Astrocyte of the cerebellum (primary cell): ENCODE data around the gene MSI2.

Experiments used
- DNase-seq: peaks from one replicate; pipeline ENCODE4 v3.0.0-alpha.2; 2011; ENCODE audit warnings: low read depth
- H3K4me3 ChIP-seq: 2 replicates; pipeline ENCODE4 v1.5.1; 2011; ENCODE audit warnings: mild to moderate bottlenecking, low read depth, low read length, moderate library complexity
- CTCF ChIP-seq: IDR thresholded peaks from 2 replicates; pipeline ENCODE4 v1.5.1; 2012; ENCODE audit warnings: low read length, low read depth, moderate library complexity, mild to moderate bottlenecking; ENCODE audit errors: missing control alignments
- in situ Hi-C: cut with HindIII; loops from 2 replicates; pipeline ENCODE4 v1.10.0; 2017; ENCODE audit warnings: low sequenced_read_pairs

MSI2 gene

GRCh38 chr17:57270801-57271245 lies 14.5 kb downstream of the MSI2 start:
- no peak overlapping the region for H3K4me3 ChIP-seq
- in situ Hi-C loops = no loop called here
- DNase-seq = no peak
- TF ChIP-seq CTCF = no peak

GRCh38 chr17:57271821-57272220 lies 15.5 kb downstream of the MSI2 start:
- in situ Hi-C loops = no loop called here

GRCh38 chr17:57273490-57273889 lies 17.2 kb downstream of the MSI2 start:
- no peak for DNase-seq
- in situ Hi-C loops = no loop called here
- TF ChIP-seq CTCF = peak; percentile 15
- H3K4me3 ChIP-seq = no peak overlapping the region

More at GRCh38 chr17:57271821-57272220, 15.5 kb downstream of the MSI2 start:
- DNase-seq = no peak
- no peak for TF ChIP-seq CTCF
- no peak overlapping the region for H3K4me3 ChIP-seq

- no peak for DNase-seq
- no peak for TF ChIP-seq CTCF
- no peak overlapping the region for H3K4me3 ChIP-seq
- in situ Hi-C loops = no loop called here
Observed at GRCh38 chr17:57274162-57274561, 17.8 kb downstream of the MSI2 start.

GRCh38 chr17:57275071-57275764 lies 18.9 kb downstream of the MSI2 start:
- in situ Hi-C loops = no loop called here
- DNase-seq = no peak
- H3K4me3 ChIP-seq = no peak overlapping the region

GRCh38 chr17:57276621-57277020 lies 20.3 kb downstream of the MSI2 start:
- in situ Hi-C loops = no loop called here
- H3K4me3 ChIP-seq = no peak overlapping the region
- no peak for TF ChIP-seq CTCF
- no peak for DNase-seq

More at GRCh38 chr17:57275071-57275764, 18.9 kb downstream of the MSI2 start:
- no peak for TF ChIP-seq CTCF
